ENCODE data around the gene CCNO.

Gene CCNO

GRCh38 chr5:55223812-55224240 is 9.6 kb downstream of the CCNO start:
- no peak for DNase-seq (ENCODE audit: low read depth in 1 of 2, low spot score in 1 of 2)

GRCh38 chr5:55222985-55223811 is 10.2 kb downstream of the CCNO start:
- no peak for DNase-seq (ENCODE audit: low read depth in 1 of 2, low spot score in 1 of 2)

GRCh38 chr5:55222092-55222984 is 11.1 kb downstream of the CCNO start:
- DNase-seq (ENCODE audit: low read depth in 1 of 2, low spot score in 1 of 2) = no peak

- DNase-seq (ENCODE audit: low read depth in 1 of 2, low spot score in 1 of 2) = no peak
Measured at GRCh38 chr5:55220433-55221185, 12.8 kb downstream of the CCNO start.

- no peak for DNase-seq (ENCODE audit: low read depth in 1 of 2, low spot score in 1 of 2)
Measured at GRCh38 chr5:55219770-55220169, 13.6 kb downstream of the CCNO start.

GRCh38 chr5:55218967-55219366 is 14.4 kb downstream of the CCNO start:
- DNase-seq (ENCODE audit: low read depth in 1 of 2, low spot score in 1 of 2) = no peak

GRCh38 chr5:55211184-55211874 is 22.1 kb downstream of the CCNO start:
- DNase-seq (ENCODE audit: low read depth in 1 of 2, low spot score in 1 of 2) = no peak

GRCh38 chr5:55205001-55205400 is 28.4 kb downstream of the CCNO start:
- DNase-seq (ENCODE audit: low read depth in 1 of 2, low spot score in 1 of 2) = no peak

GRCh38 chr5:55191165-55191564 is 42.2 kb downstream of the CCNO start:
- no peak for DNase-seq (ENCODE audit: low read depth in 1 of 2, low spot score in 1 of 2)

GRCh38 chr5:55188656-55189540 is 44.5 kb downstream of the CCNO start:
- no peak for DNase-seq (ENCODE audit: low read depth in 1 of 2, low spot score in 1 of 2)

- DNase-seq (ENCODE audit: low read depth in 1 of 2, low spot score in 1 of 2) = no peak
Measured at GRCh38 chr5:55187370-55187769, 46.0 kb downstream of the CCNO start.

Data from stimulated activated CD4-positive, alpha-beta T cell treated with anti-CD3 and anti-CD28 coated beads, Interleukin-15, amount 100 ng/mL, for 1 hour (primary cell).